HG02938 (cell line): ENCODE measurements around the gene NPIPA8.
"Not testable (repeated sequence)": the region's sequence is repeated elsewhere in the genome, so short reads cannot be mapped to it uniquely, and the experiment has no call there.

Experiments
- ATAC-seq: cut with Tn5 transposase; IDR thresholded peaks from one replicate; pipeline ENCODE4 v1.9.1; 2021; ENCODE audit warnings: mild to moderate bottlenecking, moderate library complexity; ENCODE audit not compliant: unreplicated experiment

Gene NPIPA8

DNA sequence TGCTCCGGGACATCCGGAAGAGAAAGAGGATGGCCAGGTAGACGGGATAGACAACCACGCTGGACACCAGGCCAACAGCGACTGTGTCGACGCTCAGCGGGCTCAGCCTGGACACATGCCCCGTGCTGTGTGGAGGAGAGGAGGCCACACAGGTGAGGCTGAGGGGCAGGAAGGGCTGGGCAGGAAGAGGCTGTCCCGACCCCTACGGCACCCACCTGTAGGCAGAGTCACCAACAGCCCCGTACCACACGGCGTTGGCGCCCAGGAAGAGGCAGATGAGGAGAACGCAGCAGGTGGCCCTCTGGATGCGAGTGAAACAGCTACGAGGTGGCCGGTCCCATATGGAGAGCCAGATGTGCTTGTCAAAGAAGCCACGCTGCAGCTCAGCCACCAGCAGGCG is at the start of gene NPIPA8:
NPIPA8 (minus strand) TSS at position 101 of the 400 bp plus-strand sequence. CDS start 4,074 bp downstream, outside the sequence.
- ATAC-seq = not testable (repeated sequence)

DNA sequence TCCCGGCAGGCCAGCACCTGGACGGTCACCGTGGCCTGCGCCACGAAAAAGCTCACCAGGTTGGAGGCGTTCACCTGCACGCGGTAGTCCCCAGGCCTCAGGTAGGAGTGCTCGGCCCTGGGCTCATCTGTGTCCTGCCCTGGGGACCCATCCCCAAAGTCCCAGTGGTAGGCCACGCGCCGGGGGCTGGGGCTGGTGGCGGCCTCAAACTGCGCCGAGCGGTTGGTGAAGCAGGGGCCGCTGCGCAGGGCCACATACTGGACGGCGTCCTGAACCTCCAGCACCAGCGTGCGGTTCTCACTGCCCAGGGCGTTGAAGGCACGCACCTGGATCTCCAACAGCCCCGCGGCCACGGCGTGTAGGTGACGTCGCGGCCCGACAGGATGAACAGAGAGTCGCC is 48.7 kb upstream of the NPIPA8 start:
- not testable (repeated sequence) for ATAC-seq

DNA sequence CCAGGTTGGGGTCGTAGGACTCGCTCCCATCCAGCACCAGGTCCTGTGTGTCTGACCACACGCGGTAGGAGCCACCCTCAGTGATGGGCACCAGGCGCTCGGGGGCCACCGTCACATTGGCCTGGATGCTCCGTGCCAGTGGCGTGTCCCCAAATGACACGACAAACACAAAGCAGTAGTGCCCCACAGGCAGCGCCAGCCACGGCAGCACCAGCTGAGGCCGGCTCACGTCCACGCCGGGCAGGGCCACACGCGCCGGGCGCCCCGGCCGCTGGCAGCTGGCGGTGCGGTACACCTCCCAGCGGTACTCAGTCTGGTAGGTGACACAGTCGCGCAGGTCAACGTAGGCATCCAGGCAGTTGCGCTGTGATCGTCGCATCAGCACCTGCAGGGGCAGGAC is 48.3 kb upstream of the NPIPA8 start:
- not testable (repeated sequence) for ATAC-seq

DNA sequence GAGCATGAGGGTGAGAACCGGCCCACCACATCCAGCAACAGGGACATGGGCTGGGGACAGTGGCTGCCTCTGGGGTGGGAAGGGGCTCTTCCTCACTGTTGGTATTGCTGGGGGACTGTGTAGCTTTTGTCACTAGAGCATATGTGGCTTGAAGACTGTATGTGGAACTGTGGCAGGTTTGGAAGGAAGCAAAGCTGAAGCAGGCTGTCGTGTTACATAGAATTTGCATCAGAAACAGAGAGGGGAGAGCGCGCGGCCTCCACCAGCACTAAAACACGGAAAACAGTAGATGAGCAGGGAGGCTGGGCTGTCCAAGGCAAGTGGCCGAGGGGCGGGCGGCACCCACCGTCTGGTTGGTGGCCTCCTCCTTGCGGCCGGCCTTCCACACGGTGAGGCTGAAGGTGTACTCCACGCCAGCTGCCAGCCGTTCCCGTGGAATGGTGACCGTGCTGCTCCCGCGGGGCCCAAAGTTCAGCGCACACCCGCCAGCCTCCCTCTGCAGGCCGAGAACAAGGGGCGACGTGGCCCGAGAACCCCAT is 47.6 kb upstream of the NPIPA8 start:
- ATAC-seq = not testable (repeated sequence)

DNA sequence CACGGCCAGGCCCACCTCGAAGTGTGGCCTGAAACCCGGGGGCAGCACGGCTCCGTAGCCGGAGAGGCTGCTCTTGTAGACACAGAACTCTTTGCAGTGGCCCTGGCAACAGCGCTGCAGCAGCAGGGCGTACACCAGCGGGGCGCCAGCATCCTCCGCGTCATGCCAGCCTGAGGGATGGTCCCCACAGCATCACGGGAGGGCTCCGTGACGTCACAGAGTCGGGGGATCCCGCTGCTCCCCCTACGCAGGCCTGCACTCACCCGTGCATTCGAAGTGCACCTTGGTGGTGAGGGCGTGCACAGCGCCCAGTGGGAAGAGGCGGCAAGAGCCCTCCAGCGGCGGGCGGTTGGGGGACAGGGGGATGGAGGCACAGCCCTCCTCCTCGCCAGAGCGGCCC is 46.2 kb upstream of the NPIPA8 start:
- not testable (repeated sequence) for ATAC-seq

DNA sequence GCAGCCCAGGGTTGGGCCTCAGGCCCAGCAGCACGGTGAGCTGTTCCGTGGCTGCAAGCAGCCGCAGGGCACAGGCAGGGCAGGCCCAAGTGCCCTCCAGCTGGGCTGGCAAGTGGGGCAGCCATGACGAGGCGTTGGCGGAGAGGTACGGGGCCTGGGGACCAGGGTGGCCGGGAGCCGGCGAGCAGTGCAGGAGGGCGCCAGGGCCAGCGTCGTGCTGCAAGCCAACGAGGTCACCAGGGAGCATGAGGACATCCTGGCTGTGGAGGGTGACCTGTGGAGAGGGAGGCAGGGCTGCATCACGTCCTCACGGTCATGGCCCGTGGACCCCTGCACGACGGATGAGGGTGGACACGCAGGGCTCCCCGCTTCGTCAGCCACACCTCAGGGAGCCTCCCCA is 11.2 kb upstream of the NPIPA8 start:
- not testable (repeated sequence) for ATAC-seq

DNA sequence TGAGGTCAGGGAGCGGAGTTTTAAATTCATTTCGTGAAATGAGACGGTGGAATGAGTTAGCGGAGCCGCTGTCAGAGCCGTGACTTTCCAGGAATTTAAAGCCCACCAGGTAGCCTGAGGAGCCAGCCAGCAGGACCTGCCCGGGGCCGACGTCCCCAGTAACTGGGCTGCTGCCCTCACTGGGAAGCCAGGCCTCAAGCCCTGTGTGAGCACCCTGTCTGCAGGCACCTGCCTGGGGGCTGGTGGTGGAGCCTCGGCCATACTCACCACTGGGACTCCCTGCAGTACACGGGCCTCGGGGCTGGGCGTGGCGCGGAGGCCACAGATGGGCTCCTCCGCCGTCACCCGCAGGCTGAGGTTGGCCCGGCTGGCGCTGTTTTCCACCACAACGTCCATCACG is 10.5 kb upstream of the NPIPA8 start:
- ATAC-seq = not testable (repeated sequence)

DNA sequence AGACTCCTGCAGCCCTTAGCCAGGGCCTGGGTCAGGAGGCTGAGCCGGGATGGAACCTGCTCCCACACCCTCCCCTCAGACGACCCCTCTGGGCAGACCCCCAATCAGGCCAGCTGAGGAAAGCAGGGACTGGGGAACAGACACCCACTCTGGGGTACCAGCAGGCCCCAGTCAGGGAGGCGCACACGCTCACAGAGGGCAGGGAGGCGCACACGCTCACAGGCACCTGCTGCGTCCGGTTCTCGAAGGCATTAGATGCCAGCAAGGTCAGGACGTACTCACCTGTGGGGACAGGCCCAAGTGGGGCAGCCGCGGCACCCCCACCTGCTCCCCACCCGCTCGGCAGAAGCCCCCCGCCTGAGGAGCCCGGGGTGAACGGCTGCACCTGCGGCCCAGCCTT is 8.1 kb upstream of the NPIPA8 start:
- ATAC-seq = not testable (repeated sequence)

DNA sequence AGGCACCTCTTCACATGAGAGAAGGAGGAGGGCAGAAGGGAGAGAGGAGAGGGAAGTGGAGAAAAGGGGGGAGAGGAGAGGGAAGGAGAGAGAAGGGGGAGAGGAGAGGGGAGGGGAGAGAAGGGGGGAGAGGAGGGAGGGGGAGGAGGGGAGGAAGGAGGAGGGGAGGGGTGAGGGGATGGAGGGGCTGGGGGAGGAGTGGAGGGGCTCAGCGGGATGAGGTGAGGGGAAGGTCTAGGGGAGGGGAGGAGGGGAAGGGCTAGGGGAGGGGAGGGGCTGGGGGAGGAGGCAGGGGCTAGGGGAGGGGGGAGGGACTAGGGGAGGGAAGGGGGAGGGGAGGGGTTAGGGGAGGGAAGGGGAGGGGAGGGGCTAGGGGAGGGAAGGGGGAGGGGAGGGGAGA is 5.5 kb upstream of the NPIPA8 start:
- not testable (repeated sequence) for ATAC-seq

DNA sequence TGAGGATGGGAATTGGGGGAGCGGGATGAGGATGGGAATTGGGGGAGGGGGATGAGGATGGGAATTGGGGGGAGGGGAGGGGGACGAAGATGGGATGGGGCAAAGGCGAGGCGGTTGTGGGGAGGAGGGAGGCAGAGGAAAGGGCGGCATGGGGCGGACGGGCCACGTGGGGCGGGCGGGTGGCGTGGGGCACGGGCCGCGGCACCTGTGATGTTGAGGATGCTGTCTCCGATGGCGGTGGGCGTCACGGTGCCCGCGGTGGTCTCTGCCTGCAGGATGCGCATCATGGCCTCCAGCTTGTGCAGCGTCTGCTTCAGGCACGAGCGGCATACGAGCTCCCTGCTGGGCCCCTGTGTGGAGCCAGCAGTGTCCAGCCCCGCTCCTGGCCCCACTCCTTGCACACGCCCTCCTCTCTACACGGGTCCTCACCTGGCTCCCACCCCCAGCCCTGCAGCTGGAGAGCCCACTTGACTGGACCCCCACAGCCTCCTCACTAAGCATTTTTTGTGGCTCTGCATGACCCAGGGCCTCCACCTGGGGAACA is 5.0 kb upstream of the NPIPA8 start:
- ATAC-seq = not testable (repeated sequence)

DNA sequence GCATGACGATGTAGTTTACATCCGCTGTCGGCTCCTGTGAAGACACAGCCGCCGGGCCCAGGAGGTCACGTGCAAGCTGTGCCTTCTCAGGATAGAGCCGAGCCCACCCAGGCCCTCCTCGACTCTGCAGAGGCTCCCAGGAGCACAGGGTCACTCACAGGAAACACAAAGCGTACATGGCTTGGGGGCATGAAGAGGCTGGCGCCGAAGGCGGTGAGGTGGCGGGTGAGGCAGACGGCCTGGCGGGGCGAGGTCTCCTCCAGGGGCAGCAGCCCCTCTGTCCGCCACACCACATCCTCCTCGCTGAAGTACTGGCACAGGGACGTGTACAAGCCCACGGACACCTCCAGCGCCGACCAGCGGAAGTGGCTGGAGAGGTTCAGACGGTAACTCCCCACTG is 2.7 kb upstream of the NPIPA8 start:
- not testable (repeated sequence) for ATAC-seq

DNA sequence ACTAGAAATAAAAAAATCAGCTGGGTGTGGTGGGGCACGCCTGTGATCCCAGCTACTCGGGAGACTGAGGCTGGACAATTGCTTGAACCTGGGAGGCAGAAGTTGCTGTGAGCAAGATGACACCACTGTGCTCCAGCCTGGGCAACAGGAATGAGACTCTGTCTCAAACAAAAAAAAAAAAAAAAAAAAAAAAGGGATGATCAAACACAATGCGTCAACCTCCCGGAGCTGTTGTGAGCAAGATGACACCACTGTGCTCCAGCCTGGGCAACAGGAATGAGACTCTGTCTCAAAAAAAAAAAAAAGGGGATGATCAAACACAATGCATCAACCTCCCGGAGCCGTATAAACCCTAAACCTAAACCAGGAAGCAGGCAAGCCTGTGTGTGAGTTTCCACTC is 24.7 kb downstream of the NPIPA8 start:
- ATAC-seq = not testable (repeated sequence)

DNA sequence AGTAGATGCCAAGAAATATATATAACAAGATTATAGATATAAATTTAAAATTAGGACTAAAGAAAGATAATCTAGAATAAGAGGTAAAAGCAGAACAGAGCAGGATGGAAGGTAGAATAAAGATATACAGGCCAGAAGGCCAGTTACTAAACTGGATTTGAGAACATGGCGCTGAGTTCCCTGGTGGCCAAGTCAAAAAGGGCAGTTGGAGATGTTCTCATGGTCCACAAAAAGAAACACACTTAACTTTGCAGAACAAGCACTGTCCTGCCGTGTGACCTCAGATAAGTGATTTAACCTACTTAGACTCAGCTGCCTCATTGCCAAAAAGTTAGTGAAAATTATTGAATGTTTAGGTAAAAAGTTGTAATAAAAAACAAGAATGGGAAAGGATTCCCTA is 27.4 kb downstream of the NPIPA8 start:
- not testable (repeated sequence) for ATAC-seq

DNA sequence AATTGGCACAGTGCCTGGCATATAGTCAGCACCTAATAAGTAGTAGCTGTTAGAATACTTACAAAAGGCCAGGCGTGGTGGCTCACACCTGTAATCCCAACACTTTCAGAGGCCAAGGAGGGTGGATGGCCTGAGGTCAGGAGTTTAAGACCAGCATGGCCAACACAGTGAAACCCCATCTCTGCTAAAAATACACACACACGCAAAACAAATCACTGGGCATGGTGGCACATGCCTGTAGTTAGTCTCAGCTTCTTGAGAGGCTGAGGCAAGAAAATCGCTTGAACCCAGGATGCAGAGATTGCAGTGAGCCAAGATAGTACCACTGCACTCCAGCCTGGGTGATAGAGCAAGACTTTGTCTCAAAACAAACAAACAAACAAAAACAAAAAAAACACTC is 29.3 kb downstream of the NPIPA8 start:
- not testable (repeated sequence) for ATAC-seq

DNA sequence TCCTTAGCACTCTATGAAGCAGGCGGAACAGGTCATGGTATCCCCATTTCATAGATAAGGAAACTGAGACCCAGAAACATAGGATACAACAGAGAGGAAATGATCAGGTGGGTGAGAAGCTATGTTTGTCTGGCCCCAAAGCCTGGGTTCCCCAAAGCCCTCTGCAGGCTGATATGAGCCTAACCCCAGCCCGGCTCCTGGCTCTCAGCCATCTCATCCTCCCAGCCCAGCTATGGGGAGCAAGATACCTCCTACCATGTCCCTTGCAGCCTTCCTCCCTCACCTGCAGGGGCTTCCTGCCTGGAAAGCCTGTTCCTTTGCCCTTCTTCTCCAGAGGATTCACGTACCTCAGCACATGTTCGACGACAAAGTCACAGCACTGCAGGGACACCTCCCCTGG is 30.5 kb downstream of the NPIPA8 start:
- ATAC-seq = not testable (repeated sequence)

DNA sequence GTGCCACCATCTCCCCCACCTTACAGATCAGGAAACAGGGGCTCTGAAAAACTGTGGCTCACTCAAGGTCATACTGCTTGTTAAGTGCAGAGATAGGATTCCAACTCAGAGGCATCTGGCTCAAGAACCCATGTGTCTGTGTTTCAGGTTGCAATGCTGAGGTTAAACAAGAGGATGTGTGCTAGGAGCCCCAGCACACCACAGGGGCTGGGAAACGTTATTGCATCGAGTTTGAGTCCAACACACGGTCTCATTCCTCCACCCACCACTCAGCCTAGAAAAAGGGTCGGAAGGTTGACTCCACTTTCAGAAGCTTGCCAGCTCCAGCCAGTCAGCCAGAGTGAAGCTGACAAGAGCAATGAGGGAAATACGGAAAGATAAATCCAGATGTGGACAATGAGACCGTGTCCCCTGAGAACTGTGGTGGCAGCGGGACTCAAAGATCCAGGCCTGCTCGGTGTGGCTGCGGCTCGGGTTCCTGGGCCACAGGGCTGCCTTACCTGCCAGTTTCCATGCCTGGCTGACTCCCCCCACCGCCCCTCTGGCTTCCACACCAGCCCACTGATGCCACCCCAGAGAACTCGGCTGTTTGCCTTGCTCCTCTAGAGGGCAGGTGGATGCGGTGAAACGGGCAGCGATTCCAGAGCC is 33.4 kb downstream of the NPIPA8 start:
- not testable (repeated sequence) for ATAC-seq

DNA sequence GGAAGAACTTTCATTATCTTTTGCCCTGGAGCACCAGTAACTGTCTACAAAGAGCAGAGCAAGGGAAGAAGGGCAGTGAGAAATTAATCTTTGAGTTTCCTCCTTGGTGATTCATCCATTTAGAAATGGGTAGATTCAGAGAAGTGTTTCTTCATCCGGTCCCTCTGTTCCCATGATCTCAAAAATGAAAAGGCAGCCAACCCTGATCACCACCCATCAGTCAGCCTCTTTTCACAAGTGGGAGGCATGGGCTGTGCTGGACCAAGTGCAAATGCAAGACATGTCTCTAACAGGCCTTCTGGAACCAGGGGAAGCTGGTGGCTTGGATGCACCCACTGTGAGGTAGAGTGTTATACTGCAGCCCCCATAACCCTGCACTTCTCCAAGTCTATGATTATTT is 38.8 kb downstream of the NPIPA8 start:
- ATAC-seq = not testable (repeated sequence)

DNA sequence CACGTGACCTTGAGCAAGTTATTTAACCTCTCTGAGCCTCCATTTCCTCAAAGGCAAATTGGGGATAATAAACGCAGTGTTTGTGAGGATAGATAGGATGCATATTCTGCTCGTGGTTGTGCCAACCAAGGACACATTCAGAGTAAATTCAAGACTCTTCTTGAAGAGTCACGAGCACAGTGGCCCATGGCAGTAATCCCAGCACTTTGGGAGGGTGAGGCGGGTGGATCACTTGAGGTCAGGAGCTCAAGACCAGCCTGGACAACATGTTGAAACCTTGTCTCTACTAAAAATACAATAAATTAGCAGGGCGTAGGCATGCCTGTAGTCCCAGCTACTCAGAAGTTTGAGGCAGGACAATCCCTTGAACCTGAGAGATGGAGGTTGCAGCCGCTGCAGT is 39.6 kb downstream of the NPIPA8 start:
- ATAC-seq = not testable (repeated sequence)

DNA sequence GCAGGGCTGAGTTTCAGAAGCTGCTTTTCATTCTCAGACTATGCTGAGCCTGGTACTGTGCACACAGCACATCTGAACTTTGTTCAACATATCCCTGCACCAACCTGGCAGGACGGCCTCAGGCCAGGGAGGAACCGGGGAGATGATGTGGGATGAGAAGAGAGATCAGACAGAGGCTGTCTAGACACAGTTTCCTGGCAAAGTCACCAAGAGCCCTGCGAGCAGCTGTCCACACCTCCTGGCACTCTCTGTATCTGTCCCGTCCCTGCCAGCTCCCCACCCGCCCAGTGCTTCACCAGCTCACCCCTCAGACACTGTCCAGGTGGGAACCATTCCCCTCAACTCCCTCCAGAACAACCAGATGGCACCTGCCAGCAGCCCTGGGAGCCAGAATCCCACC is 42.2 kb downstream of the NPIPA8 start:
- not testable (repeated sequence) for ATAC-seq

DNA sequence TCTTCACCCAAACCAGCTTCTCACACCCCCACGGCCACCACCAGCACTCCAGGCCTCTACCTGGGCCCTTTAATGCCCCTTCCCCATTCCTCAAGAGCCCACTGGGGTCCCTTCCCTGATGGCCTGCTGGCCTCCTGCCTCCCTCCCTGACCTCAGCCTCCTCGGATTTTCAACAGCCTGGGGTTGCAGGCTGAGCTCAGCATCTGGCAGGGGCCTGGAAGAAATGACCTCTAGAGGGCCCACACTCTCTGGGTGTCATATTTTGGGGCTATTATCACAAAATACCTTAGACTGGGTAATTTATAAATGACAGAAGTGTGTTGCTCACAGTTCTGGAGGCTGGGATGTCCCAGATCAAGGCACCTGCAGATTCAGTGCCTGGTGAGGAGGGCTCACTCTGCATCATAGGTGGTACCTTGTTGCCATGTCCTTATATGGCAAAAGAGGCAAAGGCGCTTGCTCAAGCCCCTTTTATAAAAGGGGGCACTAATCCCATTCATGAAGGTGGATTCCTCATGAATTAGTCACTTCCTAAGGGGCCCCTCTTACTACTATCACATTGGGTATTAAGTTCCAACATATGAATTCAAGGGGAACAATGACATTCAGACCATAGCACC is 43.1 kb downstream of the NPIPA8 start:
- ATAC-seq = not testable (repeated sequence)

DNA sequence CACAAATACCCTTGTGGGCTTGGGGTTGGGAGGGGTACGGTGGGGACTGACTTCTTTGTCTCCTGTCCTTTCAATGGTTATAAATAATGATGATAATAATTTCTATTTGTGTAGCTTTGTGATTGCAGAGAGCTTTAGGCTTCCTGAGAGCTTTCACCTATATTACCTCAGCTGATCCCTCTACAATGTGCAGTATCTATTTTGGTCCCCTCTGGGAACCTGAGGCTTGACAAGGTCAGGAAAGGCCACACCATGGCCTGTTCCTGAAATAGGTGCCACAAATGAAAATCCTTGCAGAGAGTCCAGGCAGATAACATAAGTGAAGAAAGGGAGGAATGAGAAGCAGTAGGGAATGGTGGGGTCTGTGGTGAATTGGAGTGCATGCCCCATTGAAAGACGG is 45.6 kb downstream of the NPIPA8 start:
- not testable (repeated sequence) for ATAC-seq

DNA sequence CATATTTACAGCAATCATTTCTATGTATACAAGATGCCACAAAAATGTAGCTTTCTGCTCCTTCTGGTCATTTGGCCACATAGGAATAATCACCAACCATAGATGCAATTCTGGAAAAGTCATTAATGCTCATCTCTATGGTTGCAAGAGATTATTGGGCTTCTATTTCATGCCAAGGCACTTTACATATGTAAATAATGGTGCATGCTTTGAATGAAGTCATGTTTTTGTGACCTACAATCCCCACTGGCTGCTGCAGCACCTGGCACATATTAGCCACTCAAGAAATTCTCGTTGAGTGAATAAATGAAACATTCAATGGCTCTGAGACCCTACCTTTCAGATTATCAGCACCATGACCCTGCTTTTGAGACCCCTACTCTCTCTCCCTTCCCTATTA is 50.2 kb downstream of the NPIPA8 start:
- not testable (repeated sequence) for ATAC-seq
